ENCODE measurements around the gene PIP5K1C.
"Not testable (repeated sequence)": the region's sequence is repeated elsewhere in the genome, so short reads cannot be mapped to it uniquely, and the experiment has no call there.

Gene PIP5K1C

DNA sequence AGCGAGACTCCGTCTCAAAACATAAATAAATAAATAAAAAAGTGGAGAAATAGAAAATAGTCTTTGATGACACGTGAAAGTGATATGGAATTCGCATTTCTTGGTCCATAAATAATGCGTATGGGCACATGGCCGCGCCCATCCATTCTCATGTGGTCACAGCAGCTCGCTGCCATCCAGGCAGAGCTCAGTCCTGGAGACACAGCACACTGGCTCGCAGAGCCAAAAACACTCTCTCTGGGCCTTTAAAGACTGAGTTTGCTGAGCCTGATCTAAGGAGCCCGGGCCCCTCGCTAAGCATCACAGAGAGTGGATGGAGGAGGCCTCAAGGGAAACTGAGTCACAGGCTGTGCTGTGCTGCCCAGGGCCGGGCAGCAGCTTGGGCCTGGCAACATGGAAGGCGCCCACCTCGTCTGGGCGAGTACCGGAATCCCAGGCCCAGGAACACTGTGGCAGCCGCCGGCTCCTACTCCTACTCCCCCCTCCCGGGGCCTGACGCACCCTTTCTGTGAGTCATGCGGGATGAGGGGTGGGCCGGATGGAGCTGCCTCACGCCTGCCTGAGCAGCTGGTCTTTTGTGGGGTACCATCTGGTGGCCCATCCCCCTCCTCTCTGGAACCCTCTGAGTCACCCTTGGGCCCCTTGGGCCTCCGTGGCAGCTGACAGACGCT, 44.7 kb downstream of the PIP5K1C start:
- no peaks in the 10 kb centered on the region for H3K4me1 ChIP-seq (ENCODE audit: control insufficient read depth, insufficient read depth, low read length)
- H3K27me3 ChIP-seq (ENCODE audit: control insufficient read depth, insufficient read depth, low read length): no peaks in the 10 kb centered on the region
- H3K4me3 ChIP-seq (ENCODE audit: low read depth, low read length): no peak overlapping the region
- H3K36me3 ChIP-seq (ENCODE audit: control insufficient read depth, insufficient read depth, low read length): peaks cover 77% of the 10 kb centered on the region
- no peaks in the 10 kb centered on the region for H3K9me3 ChIP-seq (ENCODE audit: control insufficient read depth, insufficient read depth, low read depth, low read length)
- H3K9ac ChIP-seq (ENCODE audit: low read length): no peak overlapping the region
- no peak overlapping the region for H3K27ac ChIP-seq (ENCODE audit: low read depth, low read length)

DNA sequence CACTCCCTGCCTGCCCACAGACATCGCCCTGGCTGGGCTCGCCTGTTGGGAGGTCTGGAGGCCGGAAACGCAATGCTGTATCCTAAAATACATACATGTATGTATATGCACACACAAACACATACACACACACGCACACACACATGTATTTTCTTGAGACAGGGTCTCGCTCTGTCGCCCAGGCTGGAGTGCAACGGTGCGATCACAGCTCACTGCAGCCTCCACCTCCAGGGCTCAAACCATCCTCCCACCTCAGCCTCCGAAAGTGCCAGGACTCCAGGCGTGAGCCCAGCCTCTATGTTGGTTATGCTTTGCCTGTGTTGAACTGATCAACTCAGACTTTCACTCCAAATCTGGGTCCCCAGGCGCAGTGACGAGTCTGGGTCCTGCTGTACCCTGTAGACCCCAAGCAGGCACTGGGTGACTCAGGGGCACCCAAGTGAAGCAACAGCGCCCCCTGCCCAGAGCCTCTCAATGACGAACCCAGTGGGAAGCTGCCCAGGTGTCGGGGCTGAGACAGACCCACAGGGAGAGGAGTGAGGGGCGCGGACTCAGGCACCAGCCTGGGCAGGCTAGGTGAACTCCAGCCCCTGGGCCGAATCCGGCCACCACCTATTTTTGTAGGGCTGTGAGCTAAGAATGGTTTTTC, 46.3 kb downstream of the PIP5K1C start:
- H3K27ac ChIP-seq (ENCODE audit: low read depth, low read length): no peak overlapping the region
- no peak overlapping the region for H3K9ac ChIP-seq (ENCODE audit: low read length)
- no peaks in the 10 kb centered on the region for H3K4me1 ChIP-seq (ENCODE audit: control insufficient read depth, insufficient read depth, low read length)
- no peaks in the 10 kb centered on the region for H3K27me3 ChIP-seq (ENCODE audit: control insufficient read depth, insufficient read depth, low read length)
- H3K36me3 ChIP-seq (ENCODE audit: control insufficient read depth, insufficient read depth, low read length): peaks cover 66% of the 10 kb centered on the region
- no peak overlapping the region for H3K4me3 ChIP-seq (ENCODE audit: low read depth, low read length)
- no peaks in the 10 kb centered on the region for H3K9me3 ChIP-seq (ENCODE audit: control insufficient read depth, insufficient read depth, low read depth, low read length)

DNA sequence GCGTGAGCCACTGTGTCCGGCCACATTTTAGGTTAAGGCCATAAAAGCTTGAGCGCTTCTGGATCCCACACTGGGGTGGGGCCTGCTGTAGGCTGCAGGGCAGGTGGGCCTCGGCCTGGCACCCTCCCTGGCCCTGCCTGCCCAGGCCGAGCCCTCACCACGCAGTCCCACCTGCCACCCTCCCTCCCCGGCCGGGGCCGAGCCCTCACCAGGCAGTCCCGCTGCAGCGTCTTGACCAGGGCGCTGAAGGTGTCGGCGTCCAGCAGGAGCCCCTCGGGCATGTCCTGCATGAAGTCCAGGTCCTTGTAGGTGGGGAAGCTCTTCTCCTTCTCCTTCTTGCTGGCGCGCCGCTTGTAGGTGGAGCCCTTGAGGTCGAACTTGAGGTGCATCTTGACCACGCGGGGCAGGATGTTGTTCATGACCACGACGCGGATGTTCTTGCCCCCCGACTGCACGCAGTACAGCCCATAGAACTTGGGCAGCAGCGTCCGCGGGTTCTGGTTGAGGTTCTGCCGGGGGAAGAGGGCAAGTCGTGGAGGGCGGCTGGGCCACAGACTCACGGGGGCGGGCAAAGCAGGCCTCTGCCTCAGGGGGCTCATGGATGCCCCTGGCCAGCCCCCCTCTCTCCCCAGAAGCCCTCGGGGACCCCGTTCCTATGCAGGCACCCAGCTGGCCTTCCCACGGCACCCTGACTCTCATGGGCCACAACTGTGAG, 47.0 kb downstream of the PIP5K1C start:
- H3K9me3 ChIP-seq (ENCODE audit: control insufficient read depth, insufficient read depth, low read depth, low read length): no peaks in the 10 kb centered on the region

DNA sequence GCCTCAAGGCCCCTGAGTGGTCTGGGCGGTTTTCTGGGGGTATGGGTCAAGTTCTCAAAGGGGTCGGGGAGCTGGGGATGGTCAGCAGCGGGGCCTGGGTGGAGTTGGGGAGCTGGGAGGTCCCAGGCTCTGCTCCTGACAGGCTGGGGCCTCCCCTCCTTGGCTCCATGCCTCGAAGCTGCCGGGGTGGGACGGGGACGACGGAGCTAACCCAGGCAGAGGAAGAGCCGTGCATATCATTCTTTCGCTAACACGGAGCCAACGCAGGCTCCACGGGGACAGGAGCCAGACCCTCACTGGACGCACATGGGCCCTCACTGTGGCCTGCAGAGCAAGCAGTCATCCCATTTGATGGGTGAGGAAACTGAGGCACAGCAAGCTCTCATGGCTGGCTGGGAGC, 47.8 kb downstream of the PIP5K1C start:
- no peaks in the 10 kb centered on the region for H3K9me3 ChIP-seq (ENCODE audit: control insufficient read depth, insufficient read depth, low read depth, low read length)
- no peak overlapping the region for H3K27ac ChIP-seq (ENCODE audit: low read depth, low read length)
- H3K36me3 ChIP-seq (ENCODE audit: control insufficient read depth, insufficient read depth, low read length): peaks cover 56% of the 10 kb centered on the region
- H3K4me1 ChIP-seq (ENCODE audit: control insufficient read depth, insufficient read depth, low read length): no peaks in the 10 kb centered on the region
- H3K4me3 ChIP-seq (ENCODE audit: low read depth, low read length): no peak overlapping the region
- no peaks in the 10 kb centered on the region for H3K27me3 ChIP-seq (ENCODE audit: control insufficient read depth, insufficient read depth, low read length)
- no peak overlapping the region for H3K9ac ChIP-seq (ENCODE audit: low read length)

More for the DNA sequence above, 47.0 kb downstream of the PIP5K1C start:
- no peaks in the 10 kb centered on the region for H3K27me3 ChIP-seq (ENCODE audit: control insufficient read depth, insufficient read depth, low read length)
- no peak overlapping the region for H3K27ac ChIP-seq (ENCODE audit: low read depth, low read length)
- H3K36me3 ChIP-seq (ENCODE audit: control insufficient read depth, insufficient read depth, low read length): peaks cover 64% of the 10 kb centered on the region
- no peak overlapping the region for H3K4me3 ChIP-seq (ENCODE audit: low read depth, low read length)
- no peak overlapping the region for H3K9ac ChIP-seq (ENCODE audit: low read length)
- no peaks in the 10 kb centered on the region for H3K4me1 ChIP-seq (ENCODE audit: control insufficient read depth, insufficient read depth, low read length)

DNA sequence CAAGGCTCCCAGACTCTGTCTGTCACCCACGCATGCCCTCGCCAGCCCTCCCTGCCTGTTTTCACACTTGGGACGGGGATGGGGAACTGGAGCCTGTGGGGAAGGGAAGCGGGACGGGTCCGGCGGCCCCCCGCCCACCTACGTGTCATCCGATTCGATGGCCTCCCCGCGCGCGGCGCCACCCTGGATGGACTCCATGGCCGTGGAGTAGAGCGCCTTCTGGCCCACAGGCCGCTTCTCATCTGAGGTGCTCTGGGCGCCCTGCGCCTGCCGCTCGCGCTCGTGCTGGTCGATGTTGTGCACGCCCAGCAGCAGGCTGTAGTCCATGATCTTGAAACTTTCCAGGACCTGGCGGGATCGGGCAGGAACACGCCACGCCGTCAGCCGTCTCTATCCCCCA, 48.6 kb downstream of the PIP5K1C start:
- Histone ChIP-seq H3K9ac (ENCODE audit: low read length) (no peak overlapping the region), H3K9me3 (ENCODE audit: control insufficient read depth, insufficient read depth, low read depth, low read length) (no peaks in the 10 kb centered on the region), H3K4me3 (ENCODE audit: low read depth, low read length) (no peak overlapping the region), H3K36me3 (ENCODE audit: control insufficient read depth, insufficient read depth, low read length) (peaks cover 49% of the 10 kb centered on the region), H3K27me3 (ENCODE audit: control insufficient read depth, insufficient read depth, low read length) (no peaks in the 10 kb centered on the region), H3K27ac (ENCODE audit: low read depth, low read length) (no peak overlapping the region), H3K4me1 (ENCODE audit: control insufficient read depth, insufficient read depth, low read length) (no peaks in the 10 kb centered on the region)

DNA sequence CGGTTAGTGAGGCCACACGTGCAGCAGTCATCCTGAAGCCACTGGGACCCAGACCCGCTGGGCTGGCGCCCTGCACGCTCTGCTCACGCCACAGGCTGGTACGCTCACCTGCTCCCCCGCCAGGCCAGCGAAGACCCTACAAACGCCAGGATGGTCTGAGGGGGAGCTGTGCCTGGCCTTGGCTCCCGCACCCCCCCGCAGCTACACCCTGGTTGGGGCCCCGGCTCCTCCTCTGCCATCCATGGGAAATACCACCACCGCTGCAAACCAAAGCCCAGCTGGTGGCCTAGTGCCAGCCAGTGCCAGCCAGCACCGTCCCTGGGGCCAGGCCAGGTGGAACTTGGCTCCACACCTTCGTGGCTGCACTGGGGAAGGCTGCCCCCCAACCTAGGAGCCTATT, 50.4 kb downstream of the PIP5K1C start:
- Histone ChIP-seq H3K9ac (ENCODE audit: low read length) (no peak overlapping the region), H3K4me3 (ENCODE audit: low read depth, low read length) (no peak overlapping the region), H3K4me1 (ENCODE audit: control insufficient read depth, insufficient read depth, low read length) (no peaks in the 10 kb centered on the region), H3K27ac (ENCODE audit: low read depth, low read length) (no peak overlapping the region), H3K27me3 (ENCODE audit: control insufficient read depth, insufficient read depth, low read length) (no peaks in the 10 kb centered on the region), H3K36me3 (ENCODE audit: control insufficient read depth, insufficient read depth, low read length) (peaks cover 49% of the 10 kb centered on the region), H3K9me3 (ENCODE audit: control insufficient read depth, insufficient read depth, low read depth, low read length) (no peaks in the 10 kb centered on the region)

DNA sequence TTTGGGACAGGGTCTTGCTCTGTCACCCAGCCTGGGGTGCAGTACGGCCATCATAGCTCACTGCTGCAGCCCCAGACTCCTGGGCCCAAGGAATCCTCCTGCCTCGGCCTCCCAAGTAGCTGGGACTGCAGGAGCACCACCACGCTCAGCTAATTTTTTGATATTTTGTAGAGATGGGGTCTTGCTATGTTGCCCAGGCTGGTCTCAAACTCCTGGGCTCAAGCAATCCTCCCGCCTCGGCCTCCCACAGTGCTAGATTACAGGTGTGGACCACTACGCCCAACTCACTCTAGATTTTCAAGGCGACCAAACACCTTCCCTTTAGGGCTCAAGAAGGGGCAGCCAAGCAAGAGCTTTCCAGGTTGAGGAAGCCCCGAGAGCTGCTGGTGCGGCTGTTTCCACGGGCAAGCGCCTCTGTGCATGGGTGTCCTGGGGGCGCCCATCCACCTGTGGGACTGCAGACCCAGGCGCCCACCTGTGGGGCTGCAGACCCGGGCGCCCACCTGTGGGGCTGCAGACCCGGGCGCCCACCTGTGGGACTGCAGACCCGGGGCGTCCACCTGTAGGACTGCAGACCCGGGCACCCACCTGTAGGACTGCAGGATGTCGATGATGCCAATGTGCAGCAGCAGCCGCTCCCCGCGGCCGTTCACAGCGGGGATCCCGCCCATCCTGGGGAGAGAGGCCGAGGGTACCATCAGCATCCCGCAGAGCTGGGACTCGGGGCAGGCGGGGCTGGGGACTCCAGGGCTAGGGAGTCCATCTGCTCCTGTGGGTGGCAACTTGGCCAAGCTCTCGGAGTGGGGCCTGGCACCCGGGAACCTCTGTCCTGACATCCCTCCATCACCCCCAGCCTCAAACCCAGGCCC, 52.0 kb downstream of the PIP5K1C start:
- Histone ChIP-seq H3K27me3 (ENCODE audit: control insufficient read depth, insufficient read depth, low read length) (no peaks in the 10 kb centered on the region), H3K9ac (ENCODE audit: low read length) (no peak overlapping the region), H3K36me3 (ENCODE audit: control insufficient read depth, insufficient read depth, low read length) (peaks cover 47% of the 10 kb centered on the region), H3K4me1 (ENCODE audit: control insufficient read depth, insufficient read depth, low read length) (no peaks in the 10 kb centered on the region), H3K9me3 (ENCODE audit: control insufficient read depth, insufficient read depth, low read depth, low read length) (no peaks in the 10 kb centered on the region), H3K27ac (ENCODE audit: low read depth, low read length) (no peak overlapping the region), H3K4me3 (ENCODE audit: low read depth, low read length) (no peak overlapping the region)

DNA sequence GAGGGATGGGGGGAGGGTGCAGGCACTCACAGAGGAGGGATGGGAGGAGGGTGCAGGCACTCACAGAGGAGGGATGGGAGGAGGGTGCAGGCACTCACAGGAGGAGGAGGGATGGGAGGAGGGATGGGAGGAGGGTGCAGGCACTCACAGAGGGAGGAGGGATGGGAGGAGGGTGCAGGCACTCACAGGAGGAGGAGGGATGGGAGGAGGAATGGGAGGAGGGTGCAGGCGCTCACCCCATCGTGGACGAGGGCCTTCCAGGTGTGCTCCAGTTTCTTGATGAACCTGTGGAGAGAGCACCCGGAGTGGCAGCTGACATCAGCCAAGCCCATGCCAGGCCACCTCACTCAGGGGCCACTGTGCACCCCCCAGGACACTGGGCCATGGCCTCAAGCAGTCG, 53.2 kb downstream of the PIP5K1C start:
- H3K27ac ChIP-seq (ENCODE audit: low read depth, low read length); H3K9ac ChIP-seq (ENCODE audit: low read length); H3K9me3 ChIP-seq (ENCODE audit: control insufficient read depth, insufficient read depth, low read depth, low read length); H3K4me1 ChIP-seq (ENCODE audit: control insufficient read depth, insufficient read depth, low read length); H3K4me3 ChIP-seq (ENCODE audit: low read depth, low read length); H3K27me3 ChIP-seq (ENCODE audit: control insufficient read depth, insufficient read depth, low read length): not testable (repeated sequence)
- peaks cover 39% of the 10 kb centered on the region for H3K36me3 ChIP-seq (ENCODE audit: control insufficient read depth, insufficient read depth, low read length)

DNA sequence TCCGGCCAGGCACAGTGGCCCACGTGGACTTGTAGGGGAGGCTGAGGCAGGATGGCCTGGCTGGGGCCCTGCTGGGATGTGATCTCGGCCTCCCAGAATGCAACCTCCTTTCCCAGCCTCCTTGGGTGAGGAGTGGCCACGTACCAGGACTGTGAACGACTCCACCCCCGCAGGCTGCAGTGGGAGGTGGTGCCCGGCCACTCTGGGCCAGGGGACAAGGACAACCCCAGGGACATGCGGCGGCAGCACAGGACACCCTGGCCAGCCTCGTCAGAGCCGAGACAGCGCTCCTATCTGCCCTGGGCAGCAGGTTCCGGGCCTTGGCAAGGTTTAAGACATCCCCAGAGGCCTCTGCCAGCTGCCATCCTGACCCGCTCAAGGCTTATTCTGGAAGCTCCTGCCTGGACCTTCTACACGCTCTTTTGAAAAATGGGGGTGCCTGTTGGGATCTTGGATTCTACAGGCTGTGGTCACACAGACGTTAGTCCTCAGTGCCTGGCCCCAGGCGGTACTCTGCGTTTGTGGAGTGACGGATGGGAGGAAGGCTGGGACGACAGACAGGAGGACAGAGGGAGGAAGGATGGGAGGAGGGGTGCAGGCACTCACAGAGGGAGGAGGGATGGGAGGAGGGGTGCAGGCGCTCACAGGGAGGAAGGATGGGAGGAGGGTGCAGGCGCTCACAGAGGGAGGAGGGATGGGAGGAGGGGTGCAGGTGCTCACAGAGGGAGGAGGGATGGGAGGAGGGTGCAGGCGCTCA, 53.8 kb downstream of the PIP5K1C start:
- Histone ChIP-seq H3K9me3 (ENCODE audit: control insufficient read depth, insufficient read depth, low read depth, low read length) (no peaks in the 10 kb centered on the region), H3K4me3 (ENCODE audit: low read depth, low read length) (no peak overlapping the region), H3K9ac (ENCODE audit: low read length) (no peak overlapping the region), H3K4me1 (ENCODE audit: control insufficient read depth, insufficient read depth, low read length) (no peaks in the 10 kb centered on the region), H3K36me3 (ENCODE audit: control insufficient read depth, insufficient read depth, low read length) (peaks cover 38% of the 10 kb centered on the region), H3K27me3 (ENCODE audit: control insufficient read depth, insufficient read depth, low read length) (no peaks in the 10 kb centered on the region), H3K27ac (ENCODE audit: low read depth, low read length) (no peak overlapping the region)

DNA sequence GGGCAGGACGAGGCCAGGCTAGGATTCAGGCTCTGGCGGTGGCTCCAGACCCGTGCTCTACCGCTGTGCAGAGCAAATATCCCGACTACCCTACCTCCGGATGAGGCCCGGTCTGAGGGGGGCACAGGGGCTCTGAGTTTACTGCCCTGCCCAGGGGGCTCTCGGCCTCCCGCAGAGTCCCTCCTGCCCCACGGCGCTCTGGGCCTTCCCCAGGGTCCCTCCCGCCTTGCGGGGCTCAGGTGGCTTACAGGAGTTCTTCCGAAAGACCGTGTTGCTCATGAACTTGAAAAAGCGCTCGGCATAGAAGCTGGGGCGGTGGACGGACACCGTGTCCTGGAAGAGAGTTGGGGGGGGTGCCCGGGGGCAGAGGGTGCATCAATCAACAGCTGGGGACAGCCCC, 54.5 kb downstream of the PIP5K1C start:
- H3K27ac ChIP-seq (ENCODE audit: low read depth, low read length): no peak overlapping the region
- H3K9me3 ChIP-seq (ENCODE audit: control insufficient read depth, insufficient read depth, low read depth, low read length): no peaks in the 10 kb centered on the region
- no peak overlapping the region for H3K4me3 ChIP-seq (ENCODE audit: low read depth, low read length)
- no peaks in the 10 kb centered on the region for H3K4me1 ChIP-seq (ENCODE audit: control insufficient read depth, insufficient read depth, low read length)
- H3K27me3 ChIP-seq (ENCODE audit: control insufficient read depth, insufficient read depth, low read length): no peaks in the 10 kb centered on the region
- H3K9ac ChIP-seq (ENCODE audit: low read length): no peak overlapping the region
- H3K36me3 ChIP-seq (ENCODE audit: control insufficient read depth, insufficient read depth, low read length): peaks cover 39% of the 10 kb centered on the region
